GM21528 (cell line): ENCODE measurements around the gene ZNF79.

Experiments used
- ATAC-seq: cut with Tn5 transposase; IDR thresholded peaks from one replicate; pipeline ENCODE4 v1.9.1; 2021; ENCODE audit warnings: mild to moderate bottlenecking, moderate library complexity; ENCODE audit not compliant: unreplicated experiment, low FRiP score

Gene ZNF79

DNA sequence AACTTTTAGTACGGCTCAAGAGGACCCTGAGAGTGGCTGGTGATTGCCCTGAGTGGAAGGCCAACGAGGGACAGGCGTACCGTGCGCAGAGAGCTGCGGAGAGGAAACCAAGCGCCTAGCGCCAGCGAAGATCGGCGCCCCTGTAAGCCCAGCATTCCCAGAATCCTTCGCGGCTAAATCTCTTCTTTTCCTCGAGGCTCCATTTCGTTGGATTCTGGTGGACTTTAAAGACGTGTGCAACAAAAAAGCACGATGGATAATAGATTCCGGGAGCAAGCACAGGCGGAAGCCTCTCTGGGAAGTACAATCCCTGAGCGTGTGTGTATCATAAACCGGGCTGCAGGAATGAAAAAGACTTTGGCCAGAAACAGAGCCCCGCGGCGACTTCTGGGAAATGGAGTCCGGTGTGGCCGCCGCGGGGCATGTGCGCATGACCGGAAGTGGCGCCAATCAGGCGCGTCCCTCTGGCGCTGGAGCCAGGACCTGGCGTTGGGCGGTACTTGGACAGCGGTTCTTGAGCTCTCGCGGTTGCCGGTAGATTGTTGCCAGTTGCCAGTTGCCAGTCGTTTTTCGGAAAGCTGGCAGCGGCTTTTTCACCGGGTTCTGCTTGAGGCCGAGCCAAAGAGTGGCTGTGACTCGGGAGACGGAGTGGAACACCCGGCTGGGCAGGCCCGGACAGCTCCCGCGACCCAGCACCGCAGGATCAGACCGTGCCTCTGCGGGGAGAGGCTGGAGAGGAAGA, at the start of gene ZNF79:
Gene ZNF79, plus strand, starts transcription at position 449 of the 742 bp plus-strand sequence. CDS start 406 bp downstream, outside the sequence.
- ATAC-seq = peak; percentile 79

- no peak for ATAC-seq
These were observed 43.7 kb upstream of the ZNF79 start for GRCh38 chr9:127380479-127380878.

GRCh38 chr9:127382541-127382940, 41.6 kb upstream of the ZNF79 start:
- no peak for ATAC-seq

DNA sequence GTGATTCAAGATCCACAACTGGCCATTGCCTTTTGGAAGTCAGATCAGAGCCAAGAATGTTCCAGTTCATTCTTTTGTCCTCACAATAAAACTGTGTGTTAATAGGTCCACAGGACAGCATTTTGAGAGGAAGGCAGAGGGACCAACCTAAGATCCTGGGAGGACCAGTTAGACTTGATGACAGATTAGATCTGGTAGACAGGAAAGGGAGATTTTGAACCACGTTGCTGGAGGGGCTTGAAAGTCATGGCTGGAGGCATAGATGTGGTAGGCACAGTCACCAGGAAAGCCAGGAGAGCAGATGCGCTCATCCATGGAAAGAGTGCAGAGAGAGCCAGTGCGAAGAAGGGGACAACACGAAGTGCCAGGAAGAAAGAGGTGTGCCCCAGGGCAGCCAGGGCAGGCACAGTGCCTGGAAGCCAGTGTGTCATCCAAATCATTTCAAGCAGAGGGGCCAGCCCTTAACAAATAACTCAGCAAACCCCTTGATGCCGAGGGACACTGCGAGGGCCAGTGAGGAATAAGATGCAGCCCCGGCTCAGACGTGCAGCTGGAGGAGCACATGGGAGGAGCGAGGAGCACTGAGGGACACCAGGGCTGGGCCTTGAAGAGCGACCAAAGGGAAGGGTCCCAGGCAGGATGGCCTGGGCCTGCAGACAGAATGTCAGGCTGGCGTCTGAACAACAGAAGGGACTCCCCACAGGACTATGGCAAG, 40.0 kb upstream of the ZNF79 start:
- ATAC-seq = no peak

GRCh38 chr9:127384901-127385300, 39.3 kb upstream of the ZNF79 start:
- ATAC-seq = no peak

DNA sequence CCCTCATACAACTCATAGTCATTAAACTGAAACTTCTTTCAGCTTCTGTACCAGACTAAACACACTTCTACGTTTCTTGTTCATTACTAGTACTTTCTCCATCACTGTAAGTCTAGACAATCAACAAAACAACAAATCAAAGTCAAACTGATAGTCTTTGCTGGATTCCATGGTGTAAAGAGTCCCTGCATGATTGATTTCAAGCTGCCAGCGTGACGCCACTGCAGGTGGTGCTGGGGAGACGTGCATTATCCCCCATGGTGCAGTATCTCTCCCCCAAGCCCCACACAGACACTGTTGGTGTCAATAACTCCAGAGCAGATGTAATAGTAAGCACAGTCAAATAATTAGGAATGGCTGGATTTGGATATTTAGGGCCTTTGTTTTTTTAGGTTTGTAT, 37.9 kb upstream of the ZNF79 start:
- ATAC-seq = no peak

DNA sequence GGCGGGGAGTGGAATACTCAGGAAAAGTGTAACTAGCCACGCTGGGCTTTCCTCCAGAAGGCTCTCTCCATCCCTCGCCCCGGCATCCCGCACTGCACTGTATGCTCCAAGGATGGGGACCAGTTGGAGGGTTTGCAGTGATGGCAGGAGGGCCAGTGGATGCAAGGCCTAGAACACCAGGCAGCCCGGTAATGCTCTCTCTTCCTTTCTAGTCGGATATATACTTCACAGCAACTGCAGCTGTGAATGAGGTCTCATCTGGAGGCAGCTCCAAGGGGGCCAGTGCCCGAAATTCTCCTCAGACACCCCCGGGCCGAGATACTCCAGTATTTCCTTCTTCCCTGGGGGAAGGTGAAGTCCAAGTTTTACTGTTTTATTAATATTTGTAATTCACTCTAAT, 37.2 kb upstream of the ZNF79 start:
- no peak for ATAC-seq

GRCh38 chr9:127388037-127388855, 35.9 kb upstream of the ZNF79 start:
- ATAC-seq = peak; percentile 46

GRCh38 chr9:127388856-127389238, 35.3 kb upstream of the ZNF79 start:
- ATAC-seq = no peak

DNA sequence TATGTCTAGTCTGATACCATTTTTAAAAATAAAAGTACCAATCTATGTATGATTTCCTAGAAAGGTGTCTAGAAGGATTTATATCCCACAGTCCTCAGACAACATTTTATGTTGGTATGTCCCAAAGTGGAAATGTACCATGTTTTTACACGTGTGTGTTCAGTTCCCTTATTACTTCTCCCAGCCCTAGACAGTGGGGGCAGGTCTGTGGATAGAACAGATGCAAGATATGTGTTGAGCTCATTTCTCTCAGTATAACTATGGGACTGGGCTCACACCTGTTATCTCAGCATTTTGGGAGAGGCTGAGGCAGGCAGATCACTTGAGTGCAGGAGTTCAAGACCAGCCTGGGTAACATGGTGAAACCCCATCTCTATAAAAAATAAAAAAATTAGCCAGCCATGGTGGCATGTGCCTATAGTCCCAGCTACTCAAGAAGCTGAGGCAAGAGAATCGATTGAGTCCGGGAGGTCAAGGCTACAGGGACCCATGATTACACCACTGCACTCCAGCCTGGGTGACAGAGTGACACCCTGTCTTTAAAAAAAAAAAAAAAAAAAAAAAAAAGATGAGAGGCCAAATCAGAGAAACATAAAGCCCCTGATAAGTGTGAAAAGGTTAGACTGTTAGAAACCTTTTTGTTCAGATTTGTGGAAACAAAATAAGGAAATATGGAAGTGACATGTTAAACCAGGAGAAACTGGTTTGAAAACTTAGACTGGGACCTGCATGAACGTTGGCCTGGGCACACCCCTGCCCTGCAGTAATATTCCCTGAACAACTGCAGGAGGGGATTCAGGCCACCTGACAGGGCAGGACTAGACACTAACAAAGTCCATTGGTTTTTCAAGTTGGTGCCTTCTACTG, 34.6 kb upstream of the ZNF79 start:
- ATAC-seq = no peak

DNA sequence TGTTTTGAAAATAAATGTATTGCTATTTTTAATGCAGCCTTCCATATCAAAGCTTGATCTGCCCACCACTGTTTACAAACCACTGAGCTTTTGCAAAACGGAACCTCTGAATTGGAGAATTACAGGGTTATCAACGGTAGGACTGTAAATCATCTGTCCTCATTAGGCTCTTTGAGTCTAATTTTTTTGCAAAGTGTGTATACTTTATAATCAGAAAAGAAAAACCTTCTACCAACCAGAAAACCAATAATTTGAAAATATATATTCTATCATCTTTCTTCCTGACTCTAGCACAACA, 34.0 kb upstream of the ZNF79 start:
- no peak for ATAC-seq

- no peak for ATAC-seq
These were observed 33.6 kb upstream of the ZNF79 start for GRCh38 chr9:127390563-127390962.

- no peak for ATAC-seq
These were observed 32.0 kb upstream of the ZNF79 start for GRCh38 chr9:127392166-127392565.

DNA sequence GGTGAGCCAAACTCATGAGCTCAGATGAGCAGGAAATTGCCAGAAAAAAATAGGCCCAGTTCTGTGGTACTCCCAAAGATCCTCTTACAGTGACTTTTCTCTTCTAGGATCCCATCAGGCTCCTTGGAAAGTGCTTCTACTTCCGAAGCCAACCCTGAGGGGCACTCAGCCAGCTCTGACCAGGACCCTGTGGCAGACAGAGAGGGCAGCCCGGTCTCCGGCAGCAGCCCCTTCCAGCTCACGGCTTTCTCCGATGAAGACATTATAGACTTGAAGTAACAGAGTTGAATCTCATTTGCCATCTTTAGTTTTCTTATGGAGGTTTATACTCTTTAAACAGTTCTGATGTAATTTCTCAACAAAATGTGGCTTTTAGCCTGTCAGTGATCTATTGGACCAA, 31.2 kb upstream of the ZNF79 start:
- ATAC-seq = no peak

GRCh38 chr9:127393645-127394044, 30.5 kb upstream of the ZNF79 start:
- ATAC-seq = no peak

DNA sequence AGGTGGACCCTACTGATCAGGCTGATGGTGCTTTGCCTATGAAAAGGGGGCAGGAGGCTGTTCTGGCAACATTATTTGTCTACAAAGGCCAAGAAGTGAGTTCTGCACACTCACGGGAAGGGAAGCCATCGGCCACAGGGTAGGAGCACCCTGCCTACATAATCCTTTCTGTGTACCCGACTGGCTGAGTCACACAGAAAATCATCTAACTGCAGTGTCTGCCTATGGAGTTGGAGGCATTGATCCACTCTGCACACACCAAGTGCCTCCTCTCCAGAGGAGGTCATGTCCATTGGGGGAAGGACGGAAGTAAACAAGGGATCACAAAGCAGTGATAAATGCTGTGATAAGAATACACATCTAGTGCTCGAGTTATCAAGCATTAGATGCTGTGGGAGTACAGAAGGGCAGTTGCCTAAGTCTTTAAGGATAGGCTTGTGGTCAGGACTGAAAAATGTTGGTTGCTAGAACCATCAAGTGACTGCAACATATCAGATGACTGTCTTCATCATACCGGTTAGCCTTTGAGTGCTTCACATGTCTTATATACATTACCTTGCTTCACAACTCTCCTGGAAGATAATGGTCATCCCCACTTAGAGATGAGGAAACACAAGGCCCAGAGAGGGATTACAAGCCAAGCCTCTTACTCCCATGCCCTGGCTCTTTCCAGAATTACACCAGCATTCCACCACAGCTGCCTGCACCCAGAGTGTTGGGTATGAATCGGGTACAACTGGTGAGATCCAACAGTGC, 28.5 kb upstream of the ZNF79 start:
- no peak for ATAC-seq

DNA sequence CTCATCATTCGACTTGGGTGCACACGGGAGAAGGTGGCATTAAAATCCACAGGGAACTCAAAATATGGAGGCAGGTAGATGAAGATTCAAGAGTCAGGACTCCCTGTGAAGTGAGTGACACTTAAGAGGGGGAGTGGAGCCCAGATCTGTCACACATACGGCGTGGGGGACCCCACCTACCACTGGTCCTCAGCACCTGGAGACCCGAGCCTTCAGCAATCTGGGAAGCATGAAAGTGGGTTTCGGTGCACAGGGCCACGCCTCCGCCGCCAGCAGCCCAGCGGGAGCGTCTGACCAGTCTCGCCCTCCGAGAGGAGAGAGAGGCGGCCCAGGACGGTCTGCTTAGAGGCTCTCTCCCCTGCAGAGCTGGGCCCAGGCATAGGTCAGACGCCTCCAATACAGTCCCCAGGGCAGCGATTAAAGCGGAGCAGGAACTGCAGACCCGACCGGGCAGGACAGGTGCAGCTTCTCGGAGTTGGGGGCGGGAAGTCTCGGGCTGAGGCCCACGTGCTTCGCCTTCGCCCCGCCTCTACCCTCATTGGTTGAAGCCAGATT, 27.9 kb upstream of the ZNF79 start:
- peak; percentile 12 for ATAC-seq

GRCh38 chr9:127396808-127397645, 27.2 kb upstream of the ZNF79 start, which contains the start of gene SLC2A8:
Gene SLC2A8 (plus strand): TSS chr9:127397169. CDS start chr9:127397231, 62 bp downstream.
- peak; percentile 95 for ATAC-seq
